ENCODE data around the gene NDRG3. TPM values are rescaled to one million over a fixed set of nuclear protein-coding genes. Genes with fewer than 3 reads are reported as not detected.

The NDRG3 gene
- total and polyA plus RNA-seq, 10 of the 15 experiments (the other 5 are each of a cell fraction or from before 2014, with no cell fraction given) = 11.2 to 29.7 (median 14.9) TPM

DNA sequence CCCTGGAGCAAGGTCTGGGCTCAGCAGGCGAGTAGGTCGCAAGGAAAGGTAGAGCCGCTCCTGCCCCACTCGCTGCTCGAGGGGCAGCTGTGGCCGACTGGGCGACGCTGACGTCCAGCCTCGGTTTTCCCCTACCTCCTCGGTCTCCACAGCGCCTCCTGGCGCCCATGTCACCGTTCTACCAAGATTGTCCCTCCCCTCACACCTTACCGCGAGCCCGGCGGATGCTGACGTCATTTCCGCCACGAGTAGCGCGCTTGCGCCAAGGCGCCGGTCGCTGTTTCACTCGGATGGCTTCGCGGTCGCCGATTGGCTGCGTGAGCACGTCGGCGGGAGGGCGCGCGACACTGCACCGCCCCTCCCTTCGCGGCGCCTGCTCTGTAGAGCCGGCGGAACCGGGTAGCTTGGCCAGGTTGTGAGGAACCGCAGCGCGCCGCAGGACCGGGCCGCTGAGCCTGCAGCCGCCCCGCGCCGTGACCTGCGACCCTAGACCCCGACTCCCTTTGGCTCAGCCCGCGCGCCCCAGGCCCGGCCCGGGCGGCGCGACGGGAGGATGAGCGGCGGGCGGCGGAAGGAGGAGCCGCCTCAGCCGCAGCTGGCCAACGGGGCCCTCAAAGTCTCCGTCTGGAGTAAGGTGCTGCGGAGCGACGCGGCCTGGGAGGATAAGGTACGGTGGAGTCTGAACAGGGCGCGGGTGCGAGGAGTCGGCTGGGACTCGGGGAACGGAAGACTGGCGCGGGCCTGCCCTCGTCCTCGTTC, 140.3 kb downstream of the NDRG3 start, which contains the start of gene RAB5IF (continued):
- TF ChIP-seq, protein P1, sequence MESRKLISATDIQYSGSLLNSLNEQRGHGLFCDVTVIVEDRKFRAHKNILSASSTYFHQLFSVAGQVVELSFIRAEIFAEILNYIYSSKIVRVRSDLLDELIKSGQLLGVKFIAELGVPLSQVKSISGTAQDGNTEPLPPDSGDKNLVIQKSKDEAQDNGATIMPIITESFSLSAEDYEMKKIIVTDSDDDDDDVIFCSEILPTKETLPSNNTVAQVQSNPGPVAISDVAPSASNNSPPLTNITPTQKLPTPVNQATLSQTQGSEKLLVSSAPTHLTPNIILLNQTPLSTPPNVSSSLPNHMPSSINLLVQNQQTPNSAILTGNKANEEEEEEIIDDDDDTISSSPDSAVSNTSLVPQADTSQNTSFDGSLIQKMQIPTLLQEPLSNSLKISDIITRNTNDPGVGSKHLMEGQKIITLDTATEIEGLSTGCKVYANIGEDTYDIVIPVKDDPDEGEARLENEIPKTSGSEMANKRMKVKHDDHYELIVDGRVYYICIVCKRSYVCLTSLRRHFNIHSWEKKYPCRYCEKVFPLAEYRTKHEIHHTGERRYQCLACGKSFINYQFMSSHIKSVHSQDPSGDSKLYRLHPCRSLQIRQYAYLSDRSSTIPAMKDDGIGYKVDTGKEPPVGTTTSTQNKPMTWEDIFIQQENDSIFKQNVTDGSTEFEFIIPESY (IDR thresholded peaks at IDR 0.05) = no peak
- TF ChIP-seq NR2C2 (IDR thresholded peaks at IDR 0.05; ENCODE audit: borderline replicate concordance, control insufficient read depth, insufficient read length, low read depth) (no peak), ZZZ3 (IDR thresholded peaks at IDR 0.05; ENCODE audit: control insufficient read depth, insufficient read length, low read depth) (no peak), EGR1 (IDR thresholded peaks at IDR 0.05; ENCODE audit: borderline replicate concordance in 1 of 2, low read depth in 2 of 2, low read length in 2 of 2) (peak in 1 of 2 experiments; percentile 49; a peak in 1 of 3 replicates), CBFB (IDR thresholded peaks at IDR 0.05; ENCODE audit: low read depth) (peak; percentile 14; the same call in 1 of the 2 replicates), HCFC1 (IDR thresholded peaks at IDR 0.05; ENCODE audit: low read length) (peak; percentile 72), HDAC2 (IDR thresholded peaks at IDR 0.05) (no peak), MTA2 (IDR thresholded peaks at IDR 0.05; ENCODE audit: low read depth) (no peak; the same call in 1 of the 2 replicates), DPF2 (IDR thresholded peaks at IDR 0.05) (peak; percentile 87), ZNF384 (IDR thresholded peaks at IDR 0.05; ENCODE audit: borderline replicate concordance, low read depth, low read length) (no peak), ZNF207 (IDR thresholded peaks at IDR 0.05; ENCODE audit: borderline replicate concordance) (peak; percentile 67; the same call in 1 of the 2 replicates), CREB1 (IDR thresholded peaks at IDR 0.05; ENCODE audit: low read depth) (peak; percentile 96), POLR2A (IDR thresholded peaks at IDR 0.05; ENCODE audit: low read depth, low read length) (peak; percentile 96), RB1 (IDR thresholded peaks at IDR 0.05; ENCODE audit: borderline replicate concordance) (no peak; the same call in 1 of the 2 replicates), IKZF2 (IDR thresholded peaks at IDR 0.05) (peak in 1 of 2 experiments; percentile 4; a peak in 1 of 4 replicates), ZBED1 (IDR thresholded peaks at IDR 0.05; ENCODE audit: borderline replicate concordance) (no peak), EZH2 (IDR thresholded peaks at IDR 0.05; ENCODE audit: borderline replicate concordance, control insufficient read depth, low read depth, low read length) (no peak), SREBF2 (IDR thresholded peaks at IDR 0.05; ENCODE audit: low read length) (0 out of 2 replicates have a peak, but pooled peaks have one; percentile 23), SMARCA5 (IDR thresholded peaks at IDR 0.05) (peak; percentile 29)
- TF ChIP-seq, protein P2, sequence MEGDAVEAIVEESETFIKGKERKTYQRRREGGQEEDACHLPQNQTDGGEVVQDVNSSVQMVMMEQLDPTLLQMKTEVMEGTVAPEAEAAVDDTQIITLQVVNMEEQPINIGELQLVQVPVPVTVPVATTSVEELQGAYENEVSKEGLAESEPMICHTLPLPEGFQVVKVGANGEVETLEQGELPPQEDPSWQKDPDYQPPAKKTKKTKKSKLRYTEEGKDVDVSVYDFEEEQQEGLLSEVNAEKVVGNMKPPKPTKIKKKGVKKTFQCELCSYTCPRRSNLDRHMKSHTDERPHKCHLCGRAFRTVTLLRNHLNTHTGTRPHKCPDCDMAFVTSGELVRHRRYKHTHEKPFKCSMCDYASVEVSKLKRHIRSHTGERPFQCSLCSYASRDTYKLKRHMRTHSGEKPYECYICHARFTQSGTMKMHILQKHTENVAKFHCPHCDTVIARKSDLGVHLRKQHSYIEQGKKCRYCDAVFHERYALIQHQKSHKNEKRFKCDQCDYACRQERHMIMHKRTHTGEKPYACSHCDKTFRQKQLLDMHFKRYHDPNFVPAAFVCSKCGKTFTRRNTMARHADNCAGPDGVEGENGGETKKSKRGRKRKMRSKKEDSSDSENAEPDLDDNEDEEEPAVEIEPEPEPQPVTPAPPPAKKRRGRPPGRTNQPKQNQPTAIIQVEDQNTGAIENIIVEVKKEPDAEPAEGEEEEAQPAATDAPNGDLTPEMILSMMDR (IDR thresholded peaks at IDR 0.05 in 2 of 3, conservative IDR thresholded peaks at IDR 0.05 in 1 of 3; ENCODE audit: control insufficient read depth in 2 of 3, extremely low read depth in 1 of 3, insufficient read depth in 1 of 3, low read depth in 3 of 3, low read length in 3 of 3) = peak; percentile 94 to 99 (median 96); a peak in 5 of 6 replicates
- TF ChIP-seq, protein P3, sequence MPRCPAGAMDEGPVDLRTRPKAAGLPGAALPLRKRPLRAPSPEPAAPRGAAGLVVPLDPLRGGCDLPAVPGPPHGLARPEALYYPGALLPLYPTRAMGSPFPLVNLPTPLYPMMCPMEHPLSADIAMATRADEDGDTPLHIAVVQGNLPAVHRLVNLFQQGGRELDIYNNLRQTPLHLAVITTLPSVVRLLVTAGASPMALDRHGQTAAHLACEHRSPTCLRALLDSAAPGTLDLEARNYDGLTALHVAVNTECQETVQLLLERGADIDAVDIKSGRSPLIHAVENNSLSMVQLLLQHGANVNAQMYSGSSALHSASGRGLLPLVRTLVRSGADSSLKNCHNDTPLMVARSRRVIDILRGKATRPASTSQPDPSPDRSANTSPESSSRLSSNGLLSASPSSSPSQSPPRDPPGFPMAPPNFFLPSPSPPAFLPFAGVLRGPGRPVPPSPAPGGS (IDR thresholded peaks at IDR 0.05; ENCODE audit: borderline replicate concordance, insufficient read depth, low read depth, low read length, poor library complexity, severe bottlenecking) = no peak
- TF ChIP-seq, protein P4, sequence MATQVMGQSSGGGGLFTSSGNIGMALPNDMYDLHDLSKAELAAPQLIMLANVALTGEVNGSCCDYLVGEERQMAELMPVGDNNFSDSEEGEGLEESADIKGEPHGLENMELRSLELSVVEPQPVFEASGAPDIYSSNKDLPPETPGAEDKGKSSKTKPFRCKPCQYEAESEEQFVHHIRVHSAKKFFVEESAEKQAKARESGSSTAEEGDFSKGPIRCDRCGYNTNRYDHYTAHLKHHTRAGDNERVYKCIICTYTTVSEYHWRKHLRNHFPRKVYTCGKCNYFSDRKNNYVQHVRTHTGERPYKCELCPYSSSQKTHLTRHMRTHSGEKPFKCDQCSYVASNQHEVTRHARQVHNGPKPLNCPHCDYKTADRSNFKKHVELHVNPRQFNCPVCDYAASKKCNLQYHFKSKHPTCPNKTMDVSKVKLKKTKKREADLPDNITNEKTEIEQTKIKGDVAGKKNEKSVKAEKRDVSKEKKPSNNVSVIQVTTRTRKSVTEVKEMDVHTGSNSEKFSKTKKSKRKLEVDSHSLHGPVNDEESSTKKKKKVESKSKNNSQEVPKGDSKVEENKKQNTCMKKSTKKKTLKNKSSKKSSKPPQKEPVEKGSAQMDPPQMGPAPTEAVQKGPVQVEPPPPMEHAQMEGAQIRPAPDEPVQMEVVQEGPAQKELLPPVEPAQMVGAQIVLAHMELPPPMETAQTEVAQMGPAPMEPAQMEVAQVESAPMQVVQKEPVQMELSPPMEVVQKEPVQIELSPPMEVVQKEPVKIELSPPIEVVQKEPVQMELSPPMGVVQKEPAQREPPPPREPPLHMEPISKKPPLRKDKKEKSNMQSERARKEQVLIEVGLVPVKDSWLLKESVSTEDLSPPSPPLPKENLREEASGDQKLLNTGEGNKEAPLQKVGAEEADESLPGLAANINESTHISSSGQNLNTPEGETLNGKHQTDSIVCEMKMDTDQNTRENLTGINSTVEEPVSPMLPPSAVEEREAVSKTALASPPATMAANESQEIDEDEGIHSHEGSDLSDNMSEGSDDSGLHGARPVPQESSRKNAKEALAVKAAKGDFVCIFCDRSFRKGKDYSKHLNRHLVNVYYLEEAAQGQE (IDR thresholded peaks at IDR 0.05; ENCODE audit: low read depth, low read length) = 0 out of 2 replicates have a peak, but pooled peaks have one; percentile 27
